ENCODE measurements around the gene SP3.

DNA sequence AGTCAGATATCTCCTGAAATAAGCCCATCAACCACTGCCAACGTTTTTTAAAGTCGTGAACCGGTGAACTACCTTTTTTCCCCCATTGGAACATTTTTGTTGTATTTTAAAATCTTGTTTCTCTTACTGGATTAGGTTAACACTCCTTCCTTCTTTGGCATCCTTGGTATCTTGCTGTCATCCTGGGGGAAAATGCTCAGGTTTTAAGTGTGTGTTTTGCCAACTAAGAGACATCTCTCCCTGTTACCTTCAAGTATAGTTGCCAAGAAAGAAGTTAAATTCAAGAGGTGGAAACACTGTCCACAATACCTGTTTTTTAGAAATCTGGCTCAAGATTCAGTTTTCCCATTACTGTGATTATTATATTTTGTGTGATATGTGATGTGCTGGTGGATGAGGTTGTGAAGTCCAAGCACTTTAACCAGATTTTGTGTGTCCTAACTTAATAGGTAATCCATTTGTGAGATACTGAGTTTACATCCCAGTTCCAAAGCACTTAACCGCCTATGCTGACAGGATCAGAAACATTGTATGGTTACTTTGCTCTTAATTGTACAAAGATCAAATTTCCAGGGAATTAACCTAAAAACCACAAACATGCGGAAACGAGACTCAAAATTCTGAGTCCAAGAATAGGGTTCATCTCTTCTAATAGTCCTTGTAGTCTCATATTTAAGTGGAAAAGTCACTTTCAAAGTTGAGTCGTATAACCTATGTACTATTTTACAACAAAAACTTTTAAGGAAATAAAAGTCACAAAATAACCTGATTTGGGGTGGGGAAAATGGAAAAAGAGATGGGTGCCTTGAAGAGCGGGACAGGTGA, 1.3 kb upstream of the SP3 start:
- TF ChIP-seq, protein P1, sequence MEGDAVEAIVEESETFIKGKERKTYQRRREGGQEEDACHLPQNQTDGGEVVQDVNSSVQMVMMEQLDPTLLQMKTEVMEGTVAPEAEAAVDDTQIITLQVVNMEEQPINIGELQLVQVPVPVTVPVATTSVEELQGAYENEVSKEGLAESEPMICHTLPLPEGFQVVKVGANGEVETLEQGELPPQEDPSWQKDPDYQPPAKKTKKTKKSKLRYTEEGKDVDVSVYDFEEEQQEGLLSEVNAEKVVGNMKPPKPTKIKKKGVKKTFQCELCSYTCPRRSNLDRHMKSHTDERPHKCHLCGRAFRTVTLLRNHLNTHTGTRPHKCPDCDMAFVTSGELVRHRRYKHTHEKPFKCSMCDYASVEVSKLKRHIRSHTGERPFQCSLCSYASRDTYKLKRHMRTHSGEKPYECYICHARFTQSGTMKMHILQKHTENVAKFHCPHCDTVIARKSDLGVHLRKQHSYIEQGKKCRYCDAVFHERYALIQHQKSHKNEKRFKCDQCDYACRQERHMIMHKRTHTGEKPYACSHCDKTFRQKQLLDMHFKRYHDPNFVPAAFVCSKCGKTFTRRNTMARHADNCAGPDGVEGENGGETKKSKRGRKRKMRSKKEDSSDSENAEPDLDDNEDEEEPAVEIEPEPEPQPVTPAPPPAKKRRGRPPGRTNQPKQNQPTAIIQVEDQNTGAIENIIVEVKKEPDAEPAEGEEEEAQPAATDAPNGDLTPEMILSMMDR (IDR thresholded peaks at IDR 0.05) = no peak
- no peak for TF ChIP-seq POLR2A (IDR thresholded peaks at IDR 0.05)

All from transverse colon (tissue), 3 donors.